Skin epidermis (tissue), 12 donors: Measurements from ENCODE around the gene KIF3B.
A peak's percentile ranks its signal among the peaks of the same experiment; 100 is the strongest.
"Not testable (repeated sequence)": the region's sequence is repeated elsewhere in the genome, so short reads cannot be mapped to it uniquely, and the experiment has no call there.

Experiments
- H3K27ac ChIP-seq, 21 experiments: fragments of 200-600 bp; sonication (generic) in 11 of 21; one replicate each; pipeline ENCODE4 v1.5.0; 2020; ENCODE audit warnings: mild to moderate bottlenecking in 3 of 21, inconsistent platforms in 2 of 21, moderate library complexity in 2 of 21
- H3K4me3 ChIP-seq, 7 experiments: fragments of 200-600 bp; sonication (generic) in 2 of 7; one replicate each; pipeline ENCODE4 v1.5.0; 2020; ENCODE audit warnings: inconsistent platforms in 2 of 7, mild to moderate bottlenecking in 2 of 7, moderate library complexity in 1 of 7

Gene KIF3B

GRCh38 chr20:32366380-32366779, 88.9 kb downstream of the KIF3B start:
- peak overlapping the region in 1 of 21 experiments; percentile 19 for H3K27ac ChIP-seq
- no peak overlapping the region for H3K4me3 ChIP-seq

GRCh38 chr20:32368323-32368722, 90.9 kb downstream of the KIF3B start:
- H3K4me3 ChIP-seq, result no peak overlapping the region
- no peak overlapping the region for H3K27ac ChIP-seq

DNA sequence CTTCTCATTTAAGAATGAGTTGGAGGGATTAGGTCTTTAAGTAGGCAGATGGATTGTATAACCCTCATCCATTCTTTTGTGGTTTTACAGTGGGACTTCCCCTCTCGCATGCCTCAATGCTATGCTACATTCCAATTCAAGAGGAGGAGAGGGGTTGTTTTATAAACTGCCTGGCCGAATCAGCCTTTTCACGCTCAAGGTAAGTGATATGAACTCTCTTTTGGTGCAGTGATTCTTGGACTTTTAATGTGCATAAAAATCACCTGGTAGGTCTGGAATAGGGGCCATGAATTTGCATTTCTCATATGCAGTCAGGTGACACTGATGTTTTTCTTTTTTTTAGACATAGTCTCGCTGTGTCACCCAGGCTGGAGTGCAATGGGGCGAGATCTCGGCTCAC, 91.5 kb downstream of the KIF3B start:
- H3K4me3 ChIP-seq, result no peak overlapping the region
- peak overlapping the region in 1 of 21 experiments; percentile 15 for H3K27ac ChIP-seq

- H3K27ac ChIP-seq, result no peak overlapping the region
- H3K4me3 ChIP-seq, result no peak overlapping the region
These were observed 93.4 kb downstream of the KIF3B start for GRCh38 chr20:32370897-32371296.

DNA sequence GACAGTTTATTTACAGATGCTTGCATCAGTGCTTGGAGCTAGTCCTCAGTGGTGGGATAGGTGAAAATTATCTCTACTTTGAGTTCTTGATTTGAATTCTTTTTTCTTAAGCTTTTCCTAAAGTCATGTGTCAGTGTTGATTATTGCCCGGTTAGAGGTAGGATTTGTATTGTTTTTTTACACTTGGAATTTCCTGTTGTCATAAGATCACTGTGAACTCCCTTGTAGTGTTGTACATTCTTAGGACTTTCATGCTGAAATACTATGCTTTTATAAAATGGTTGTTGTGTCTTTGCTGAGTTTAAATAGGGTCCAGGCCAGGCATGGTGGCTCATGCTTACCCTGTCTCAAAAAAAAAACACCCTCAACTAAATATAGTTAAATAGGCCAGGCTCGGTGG, 101.0 kb downstream of the KIF3B start:
- Histone ChIP-seq H3K27ac (no peak overlapping the region), H3K4me3 (no peak overlapping the region)

- not testable (repeated sequence) for H3K4me3 ChIP-seq, H3K27ac ChIP-seq
These were observed 102.6 kb downstream of the KIF3B start for GRCh38 chr20:32380037-32380436.

DNA sequence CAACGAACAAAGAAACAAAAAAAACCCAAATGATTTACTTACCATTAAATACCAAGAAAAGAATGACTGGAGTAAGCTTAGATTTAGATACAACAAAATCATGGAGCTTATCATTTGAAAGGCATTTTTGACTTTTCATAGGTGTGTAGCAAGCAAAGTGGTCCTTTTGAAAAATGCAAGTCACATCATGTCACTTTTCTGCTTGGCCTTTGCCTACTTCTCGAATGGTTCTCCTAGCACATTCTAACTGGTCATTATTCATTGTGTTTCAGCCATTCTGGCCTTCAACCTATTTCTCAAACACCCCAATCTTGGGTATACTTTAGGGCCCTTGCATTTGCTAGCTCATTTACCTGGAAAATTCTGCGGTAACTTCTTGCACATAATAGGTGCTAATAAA, 103.3 kb downstream of the KIF3B start:
- no peak overlapping the region for H3K27ac ChIP-seq
- no peak overlapping the region for H3K4me3 ChIP-seq

DNA sequence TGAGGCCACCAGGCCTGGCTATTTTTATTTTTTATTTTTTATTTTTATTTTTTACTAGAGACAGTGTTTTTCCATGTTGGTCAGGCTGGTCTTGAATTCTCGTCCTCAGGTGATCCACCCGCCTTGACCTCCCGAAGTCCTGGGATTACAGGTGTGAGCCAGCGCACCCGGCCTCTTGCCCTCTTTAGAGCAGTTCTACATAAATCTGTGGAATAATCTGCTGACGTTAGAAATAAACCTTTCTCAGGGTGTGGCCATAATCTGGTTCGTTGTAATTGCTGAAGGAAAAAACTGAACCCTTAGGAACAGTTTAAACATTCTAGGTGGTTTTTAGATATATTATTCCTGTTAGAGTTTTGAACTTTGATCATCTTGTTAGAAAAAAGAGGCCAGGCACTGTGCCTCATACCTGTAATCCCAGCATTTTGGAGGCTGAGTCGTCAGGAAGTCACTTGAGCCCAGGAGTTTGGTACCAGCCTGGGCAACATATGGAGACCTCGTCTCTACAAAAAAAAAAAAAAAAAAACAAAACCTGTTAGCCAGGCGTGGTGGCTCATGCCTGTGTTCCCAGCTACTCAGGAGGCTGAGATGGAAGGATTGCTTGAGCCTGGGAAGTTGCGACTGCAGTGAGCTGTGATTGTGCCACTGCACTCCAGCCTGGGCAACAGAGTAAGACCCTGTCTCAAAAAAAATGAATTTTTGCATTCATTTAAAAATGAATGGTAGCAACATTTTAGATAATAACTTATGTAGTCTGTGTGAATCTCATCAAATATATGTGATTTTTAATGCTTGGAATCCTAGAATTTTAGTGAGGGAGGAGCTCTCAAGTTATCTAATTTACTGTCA, 104.9 kb downstream of the KIF3B start:
- H3K27ac ChIP-seq, result no peak overlapping the region
- H3K4me3 ChIP-seq, result no peak overlapping the region

DNA sequence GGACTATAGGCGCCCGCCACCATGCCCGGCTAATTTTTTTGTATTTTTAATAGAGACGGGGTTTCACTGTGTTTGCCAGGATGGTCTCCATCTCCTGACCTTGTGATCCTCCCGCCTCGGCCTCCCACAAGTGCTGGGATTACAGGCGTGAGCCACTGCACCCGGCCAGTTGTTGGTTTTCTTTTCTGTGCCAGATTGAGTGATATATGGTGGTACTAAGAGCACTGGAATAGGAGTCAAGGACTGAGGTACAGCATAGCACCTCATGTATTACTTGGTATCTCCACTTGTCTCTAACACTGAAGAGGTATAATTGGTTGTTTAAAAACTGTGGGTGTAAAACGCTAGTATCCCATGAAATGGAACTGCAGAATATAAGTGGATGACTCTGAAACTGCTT, 106.0 kb downstream of the KIF3B start:
- H3K4me3 ChIP-seq, result not testable (repeated sequence)

More for the DNA sequence above, 106.0 kb downstream of the KIF3B start:
- not testable (repeated sequence) for H3K27ac ChIP-seq
